Activated B cell treated with CpG ODN at 0.5 μM for 24 hours (primary cell): ENCODE results near the gene NGEF. TPM values are rescaled to one million over a fixed set of nuclear protein-coding genes. Genes with fewer than 3 reads are reported as not detected.

ENCODE experiments used
- ATAC-seq: fragments of 200-7000 bp; cut with Tn5 transposase; one replicate; pipeline ENCODE4 v1.10.0; 2021; ENCODE audit warnings: low read depth, mild to moderate bottlenecking, moderate library complexity
- CTCF ChIA-PET: fragments of 350-600 bp; sonication (Branson Sonifier 250); formaldehyde crosslinking; loops from one replicate; lab custom pipeline; 2021; ENCODE audit warnings: antibody characterized with exemption; lab: Charles Lee
- POLR2A ChIA-PET: fragments of 350-600 bp; sonication (Branson Sonifier 250); formaldehyde crosslinking; loops from one replicate; lab custom pipeline; 2021; ENCODE audit warnings: antibody characterized with exemption; lab: Charles Lee
- DNase-seq: peaks from one replicate; pipeline ENCODE4 v3.0.0; 2022
- H3K27ac Mint-ChIP-seq: one replicate; pipeline ENCODE4 v1.8.0; 2020; ENCODE audit warnings: mixed read lengths
- H3K27me3 Mint-ChIP-seq: one replicate; pipeline ENCODE4 v1.8.0; 2021; ENCODE audit warnings: mixed read lengths
- H3K36me3 Mint-ChIP-seq: one replicate; pipeline ENCODE4 v1.8.0; 2021; ENCODE audit warnings: low read depth, mixed read lengths
- H3K4me1 Mint-ChIP-seq: one replicate; pipeline ENCODE4 v1.8.0; 2021; ENCODE audit warnings: mixed read lengths
- H3K4me3 Mint-ChIP-seq: one replicate; pipeline ENCODE4 v1.8.0; 2020; ENCODE audit warnings: mild to moderate bottlenecking, mixed read lengths
- H3K9me3 Mint-ChIP-seq: one replicate; pipeline ENCODE4 v1.8.0; 2020; ENCODE audit warnings: mixed read lengths
- CTCF ChIP-seq: fragments of 200-600 bp; IDR thresholded peaks from one replicate; pipeline ENCODE4 v1.8.0; 2022; ENCODE audit warnings: antibody characterized with exemption, mild to moderate bottlenecking
- intact Hi-C: fragments of 100-400 bp; cut with micrococcal nuclease; formaldehyde crosslinking; loops from one replicate; pipeline ENCODE4 v1.15.1; 2024
- total RNA-seq: library from RNA; stranded (reverse); gene quantifications from 2 replicates; pipeline ENCODE4 v1.2.3, GENCODE V29; 2022

The NGEF gene
- total RNA-seq, 1 donor from 2014 or later = not detected

GRCh38 chr2:233011268-233011650, 1.8 kb downstream of the NGEF start:
- Mint-ChIP-seq H3K4me3 (no peak overlapping the region), H3K4me1 (peaks cover 6% of the 10 kb centered on the region), H3K36me3 (no peaks in the 10 kb centered on the region), H3K9me3 (no peaks in the 10 kb centered on the region), H3K27ac (no peak overlapping the region), H3K27me3 (peaks cover 8% of the 10 kb centered on the region)
- CTCF ChIA-PET = interaction anchor here (1.9 kb wide), 1 partner anchor 18 kb away, joined by 5 read pairs; no protein-coding TSS in a partner anchor
- DNase-seq = no peak
- no peak for ATAC-seq
- POLR2A ChIA-PET = interaction anchor here (0.6 to 0.7 kb wide), 2 partner anchors 41 to 212 kb away, joined by 3 read pairs; no protein-coding TSS in a partner anchor
- no peak for TF ChIP-seq CTCF
- intact Hi-C loops = no loop called here

- Mint-ChIP-seq H3K27ac (no peak overlapping the region), H3K9me3 (no peaks in the 10 kb centered on the region), H3K36me3 (no peaks in the 10 kb centered on the region), H3K4me1 (peaks cover 6% of the 10 kb centered on the region), H3K4me3 (no peak overlapping the region), H3K27me3 (peaks cover 11% of the 10 kb centered on the region)
- TF ChIP-seq CTCF = no peak
- ChIA-PET POLR2A (interaction anchor here (0.6 kb wide), 1 partner anchor 213 kb away, joined by 3 read pairs; no protein-coding TSS in a partner anchor), CTCF (interaction anchor here (1.9 kb wide), 1 partner anchor 18 kb away, joined by 5 read pairs; no protein-coding TSS in a partner anchor)
- DNase-seq (no peak), ATAC-seq (no peak)
- intact Hi-C loops = no loop called here
Observed at GRCh38 chr2:233010569-233011267, 2.3 kb downstream of the NGEF start.

- CTCF ChIA-PET = no interaction called here
- H3K4me3 Mint-ChIP-seq = no peak overlapping the region
- H3K4me1 Mint-ChIP-seq = peaks cover 6% of the 10 kb centered on the region
- no peak for ATAC-seq
- POLR2A ChIA-PET = no interaction called here
- TF ChIP-seq CTCF = no peak
- peaks cover 11% of the 10 kb centered on the region for H3K27me3 Mint-ChIP-seq
- intact Hi-C loops = no loop called here
- no peak overlapping the region for H3K27ac Mint-ChIP-seq
- no peaks in the 10 kb centered on the region for H3K36me3 Mint-ChIP-seq
- H3K9me3 Mint-ChIP-seq = no peaks in the 10 kb centered on the region
- no peak for DNase-seq
Observed at GRCh38 chr2:233009661-233010060, 3.4 kb downstream of the NGEF start.

- ChIA-PET CTCF (no interaction called here), POLR2A (no interaction called here)
- H3K4me1 Mint-ChIP-seq = peaks cover 6% of the 10 kb centered on the region
- no peaks in the 10 kb centered on the region for H3K9me3 Mint-ChIP-seq
- no peak for TF ChIP-seq CTCF
- H3K36me3 Mint-ChIP-seq = no peaks in the 10 kb centered on the region
- no peak overlapping the region for H3K4me3 Mint-ChIP-seq
- H3K27ac Mint-ChIP-seq = no peak overlapping the region
- no peak for DNase-seq
- peaks cover 12% of the 10 kb centered on the region for H3K27me3 Mint-ChIP-seq
- intact Hi-C loops = no loop called here
- no peak for ATAC-seq
Observed at GRCh38 chr2:233007739-233008138, 5.3 kb downstream of the NGEF start.

GRCh38 chr2:233007270-233007669, 5.8 kb downstream of the NGEF start:
- intact Hi-C loops = no loop called here
- Mint-ChIP-seq H3K27ac (no peak overlapping the region), H3K4me3 (no peak overlapping the region), H3K27me3 (peaks cover 12% of the 10 kb centered on the region), H3K4me1 (peaks cover 6% of the 10 kb centered on the region), H3K36me3 (no peaks in the 10 kb centered on the region), H3K9me3 (no peaks in the 10 kb centered on the region)
- ChIA-PET POLR2A (no interaction called here), CTCF (no interaction called here)
- ATAC-seq = no peak
- no peak for DNase-seq
- no peak for TF ChIP-seq CTCF
